Tibial nerve (tissue), 4 donors: ENCODE data around the gene RPLP2.

Source experiments
- CTCF ChIP-seq, 5 experiments: fragments of 200-600 bp in 3 of 5; fragments of 450-650 bp in 2 of 5; sonication (generic) in 3 of 5; IDR thresholded peaks; one replicate each; pipeline ENCODE4 v1.5.1; 2016 to 2019; ENCODE audit warnings: antibody characterized with exemption in 5 of 5, mild to moderate bottlenecking in 3 of 5, moderate library complexity in 2 of 5
- EP300 ChIP-seq, 2 donors: sonication (generic); formaldehyde crosslinking; IDR thresholded peaks; one replicate each; pipeline ENCODE4 v1.6.1; 2017; ENCODE audit warnings: antibody characterized with exemption in 2 of 2, mild to moderate bottlenecking in 1 of 2
- POLR2A ChIP-seq, 2 donors: fragments of 450-650 bp; IDR thresholded peaks; one replicate each; pipeline ENCODE4 v1.6.1; 2017; ENCODE audit warnings: antibody characterized with exemption in 2 of 2, mild to moderate bottlenecking in 2 of 2, moderate library complexity in 2 of 2

- TF ChIP-seq POLR2A (IDR thresholded peaks at IDR 0.05) (peak; percentile 63 to 88), CTCF (IDR thresholded peaks at IDR 0.05) (peak in 1 of 5 experiments; percentile 9), EP300 (IDR thresholded peaks at IDR 0.05) (no peak)
These were observed 32.2 kb upstream of the RPLP2 start, which contains the start of gene GATD1 for GRCh38 chr11:777288-778255.
